ENCODE data around the gene TBC1D24.
"Not testable (repeated sequence)": the region's sequence is repeated elsewhere in the genome, so short reads cannot be mapped to it uniquely, and the experiment has no call there.

The TBC1D24 gene

GRCh38 chr16:2437032-2437790 is 37.7 kb upstream of the TBC1D24 start:
- H3K4me3 ChIP-seq (ENCODE audit: low read depth, low read length): no peak overlapping the region
- in situ Hi-C loops (cut with HindIII; ENCODE audit: low sequenced_read_pairs): no loop called here
- TF ChIP-seq CTCF (IDR thresholded peaks at IDR 0.05; ENCODE audit: low read depth, low read length): no peak
- DNase-seq (ENCODE audit: low read depth, low spot score): no peak

GRCh38 chr16:2438121-2438520 is 36.8 kb upstream of the TBC1D24 start:
- no peak for DNase-seq (ENCODE audit: low read depth, low spot score)
- no peak overlapping the region for H3K4me3 ChIP-seq (ENCODE audit: low read depth, low read length)
- in situ Hi-C loops (cut with HindIII; ENCODE audit: low sequenced_read_pairs): no loop called here
- TF ChIP-seq CTCF (IDR thresholded peaks at IDR 0.05; ENCODE audit: low read depth, low read length): no peak

- no peak for DNase-seq (ENCODE audit: low read depth, low spot score)
- no peak for TF ChIP-seq CTCF (IDR thresholded peaks at IDR 0.05; ENCODE audit: low read depth, low read length)
- H3K4me3 ChIP-seq (ENCODE audit: low read depth, low read length): no peak overlapping the region
- in situ Hi-C loops (cut with HindIII; ENCODE audit: low sequenced_read_pairs): no loop called here
Measured at GRCh38 chr16:2439598-2439997, 35.3 kb upstream of the TBC1D24 start.

GRCh38 chr16:2441143-2441804 is 33.7 kb upstream of the TBC1D24 start:
- in situ Hi-C loops (cut with HindIII; ENCODE audit: low sequenced_read_pairs): not testable (repeated sequence)

GRCh38 chr16:2443555-2443954 is 31.4 kb upstream of the TBC1D24 start:
- no peak for TF ChIP-seq CTCF (IDR thresholded peaks at IDR 0.05; ENCODE audit: low read depth, low read length)
- no peak overlapping the region for H3K4me3 ChIP-seq (ENCODE audit: low read depth, low read length)
- in situ Hi-C loops (cut with HindIII; ENCODE audit: low sequenced_read_pairs): no loop called here
- no peak for DNase-seq (ENCODE audit: low read depth, low spot score)

More at GRCh38 chr16:2441143-2441804, 33.7 kb upstream of the TBC1D24 start:
- H3K4me3 ChIP-seq (ENCODE audit: low read depth, low read length); DNase-seq (ENCODE audit: low read depth, low spot score): not testable (repeated sequence)

- H3K4me3 ChIP-seq (ENCODE audit: low read depth, low read length): no peak overlapping the region
- no peak for TF ChIP-seq CTCF (IDR thresholded peaks at IDR 0.05; ENCODE audit: low read depth, low read length)
- DNase-seq (ENCODE audit: low read depth, low spot score): no peak
- in situ Hi-C loops (cut with HindIII; ENCODE audit: low sequenced_read_pairs): no loop called here
Measured at GRCh38 chr16:2447920-2448583, 26.9 kb upstream of the TBC1D24 start.

- in situ Hi-C loops (cut with HindIII; ENCODE audit: low sequenced_read_pairs): no loop called here
- H3K4me3 ChIP-seq (ENCODE audit: low read depth, low read length): no peak overlapping the region
- no peak for TF ChIP-seq CTCF (IDR thresholded peaks at IDR 0.05; ENCODE audit: low read depth, low read length)
- DNase-seq (ENCODE audit: low read depth, low spot score): no peak
Measured at GRCh38 chr16:2449118-2449517, 25.8 kb upstream of the TBC1D24 start.

All from astrocyte of the spinal cord (primary cell).